Tibial nerve (tissue), 3 donors: Measurements from ENCODE around the gene CILP2.

ENCODE experiments used
- CTCF ChIP-seq, 5 experiments: fragments of 200-600 bp in 3 of 5; fragments of 450-650 bp in 2 of 5; sonication (generic) in 3 of 5; IDR thresholded peaks; one replicate each; pipeline ENCODE4 v1.5.1; 2016 to 2019; ENCODE audit warnings: antibody characterized with exemption in 5 of 5, mild to moderate bottlenecking in 3 of 5, moderate library complexity in 2 of 5
- POLR2A ChIP-seq, 2 donors: fragments of 450-650 bp; IDR thresholded peaks; one replicate each; pipeline ENCODE4 v1.6.1; 2017; ENCODE audit warnings: antibody characterized with exemption in 2 of 2, mild to moderate bottlenecking in 2 of 2, moderate library complexity in 2 of 2

DNA sequence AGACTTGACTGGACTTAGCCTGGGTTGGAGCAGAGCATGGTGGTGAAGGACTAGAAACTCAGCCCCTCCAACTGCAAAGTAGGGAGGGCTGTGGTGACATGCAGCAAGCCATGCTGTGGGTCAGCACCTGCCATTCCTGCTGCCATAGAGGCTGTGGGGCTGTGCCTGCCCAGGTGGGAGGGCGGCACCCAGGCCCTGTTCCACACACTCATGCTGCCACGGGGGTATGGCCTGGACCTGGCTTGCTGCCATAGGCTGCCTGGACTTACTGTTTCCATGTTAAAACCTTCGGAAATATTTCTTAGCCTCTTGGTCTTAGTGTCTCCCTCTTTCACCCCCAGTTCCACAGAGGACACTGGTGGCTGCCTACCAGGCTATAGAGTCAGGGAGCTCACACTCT lies 29.3 kb downstream of the CILP2 start:
- TF ChIP-seq CTCF (IDR thresholded peaks at IDR 0.05), result no peak
- TF ChIP-seq POLR2A (IDR thresholded peaks at IDR 0.05), result no peak
